Amniotic stem cell (primary cell): ENCODE measurements around the gene HMOX2.
A peak's percentile ranks its signal among the peaks of the same experiment; 100 is the strongest.

Experiments
- DNase-seq: peaks from one replicate; lab custom pipeline; 2025; lab: John Stamatoyannopoulos, UW

HMOX2 gene

DNA sequence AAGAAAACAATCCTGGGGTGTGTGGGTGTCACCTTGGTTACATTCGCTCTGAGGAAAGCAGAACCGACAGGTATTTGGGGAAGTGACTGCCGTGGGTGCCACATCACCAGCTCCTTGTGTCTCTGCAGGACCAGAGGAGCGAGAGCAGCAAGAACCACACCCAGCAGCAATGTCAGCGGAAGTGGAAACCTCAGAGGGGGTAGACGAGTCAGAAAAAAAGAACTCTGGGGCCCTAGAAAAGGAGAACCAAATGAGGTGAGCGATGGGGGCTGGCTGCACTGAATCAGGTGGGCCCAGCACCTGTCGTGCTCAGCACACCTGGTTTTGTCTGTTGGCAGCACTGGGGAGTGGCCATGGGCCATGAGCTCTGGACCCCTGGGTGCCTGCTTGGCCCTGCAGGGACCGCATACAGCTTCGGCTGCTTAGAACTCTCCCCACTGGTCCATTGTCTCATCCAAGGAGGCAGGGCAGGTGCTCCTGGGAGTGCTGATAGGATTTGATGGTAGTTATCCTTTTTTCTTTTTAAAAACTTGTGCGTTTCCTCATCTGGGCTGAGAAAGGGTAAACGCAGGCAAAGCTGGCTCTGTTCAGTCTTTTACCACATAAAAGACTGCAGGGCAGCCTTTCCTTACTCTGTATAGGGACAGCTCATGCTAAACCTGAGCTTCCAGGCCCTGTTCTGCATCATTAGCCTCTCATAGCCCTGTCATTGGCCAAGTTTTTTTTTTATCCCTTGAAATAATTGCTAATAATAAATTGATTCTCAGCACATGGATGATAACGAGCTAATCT, 29.4 kb downstream of the HMOX2 start:
- no peak for DNase-seq

- peak; percentile 50 for DNase-seq
Observed at GRCh38 chr16:4506450-4506849, 30.3 kb downstream of the HMOX2 start.

DNA sequence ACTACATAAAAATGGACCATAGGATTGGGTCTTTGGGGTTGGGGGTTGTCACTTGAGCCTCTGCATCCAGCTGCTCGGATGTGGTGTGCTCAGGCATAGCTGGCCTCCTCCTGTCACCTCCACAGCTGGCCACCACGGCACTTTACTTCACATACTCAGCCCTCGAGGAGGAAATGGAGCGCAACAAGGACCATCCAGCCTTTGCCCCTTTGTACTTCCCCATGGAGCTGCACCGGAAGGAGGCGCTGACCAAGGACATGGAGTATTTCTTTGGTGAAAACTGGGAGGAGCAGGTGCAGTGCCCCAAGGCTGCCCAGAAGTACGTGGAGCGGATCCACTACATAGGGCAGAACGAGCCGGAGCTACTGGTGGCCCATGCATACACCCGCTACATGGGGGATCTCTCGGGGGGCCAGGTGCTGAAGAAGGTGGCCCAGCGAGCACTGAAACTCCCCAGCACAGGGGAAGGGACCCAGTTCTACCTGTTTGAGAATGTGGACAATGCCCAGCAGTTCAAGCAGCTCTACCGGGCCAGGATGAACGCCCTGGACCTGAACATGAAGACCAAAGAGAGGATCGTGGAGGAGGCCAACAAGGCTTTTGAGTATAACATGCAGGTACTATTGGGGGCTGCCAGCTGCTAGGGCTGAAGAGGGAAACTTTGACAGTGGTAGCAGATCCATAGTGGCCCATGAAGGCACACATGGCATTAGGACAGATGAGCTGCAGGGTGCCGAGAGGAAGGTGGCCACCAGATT, 31.6 kb downstream of the HMOX2 start:
- DNase-seq = no peak

DNA sequence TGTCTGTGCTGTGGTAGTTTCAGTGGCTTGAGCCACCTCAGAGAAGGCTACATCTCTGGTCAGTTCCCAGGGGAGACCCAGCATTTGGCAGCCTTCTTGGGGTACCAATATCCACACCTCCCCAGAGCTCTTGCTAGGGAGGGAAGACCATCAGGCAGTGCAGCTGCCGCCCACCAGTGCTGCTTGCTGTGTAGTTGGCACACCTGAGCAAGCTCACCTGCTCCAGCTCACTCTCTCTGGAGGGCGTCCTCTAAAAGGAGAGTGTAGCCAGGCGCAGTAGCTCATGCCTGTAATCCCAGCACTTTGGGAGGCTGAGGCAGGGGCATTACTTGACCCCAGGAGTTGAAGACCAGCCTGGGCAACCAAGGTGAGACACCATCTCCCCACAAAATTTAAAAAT, 32.6 kb downstream of the HMOX2 start:
- DNase-seq = no peak

GRCh38 chr16:4509420-4509819, 33.2 kb downstream of the HMOX2 start:
- no peak for DNase-seq

DNA sequence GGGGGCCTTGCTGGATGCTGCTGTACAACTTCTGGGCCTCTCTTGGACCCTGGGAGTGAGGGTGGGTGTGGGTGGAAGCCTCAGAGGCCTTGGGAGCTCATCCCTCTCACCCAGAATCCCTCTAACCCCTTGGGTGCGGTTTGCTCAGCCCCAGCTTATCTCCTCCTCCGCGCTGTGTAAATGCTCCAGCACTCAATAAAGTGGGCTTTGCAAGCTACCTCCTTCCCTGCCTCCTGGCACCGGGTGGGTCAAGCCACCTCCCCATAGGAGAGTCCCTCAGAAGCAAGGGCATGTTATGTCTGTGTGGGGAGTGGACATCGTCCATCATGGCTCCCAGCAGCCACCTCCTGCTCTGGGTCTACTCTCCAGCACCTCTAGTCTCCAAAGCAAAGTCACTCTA, 33.9 kb downstream of the HMOX2 start:
- no peak for DNase-seq

GRCh38 chr16:4510747-4511426, 34.7 kb downstream of the HMOX2 start:
- no peak for DNase-seq

GRCh38 chr16:4511441-4512082, 35.4 kb downstream of the HMOX2 start:
- no peak for DNase-seq

DNA sequence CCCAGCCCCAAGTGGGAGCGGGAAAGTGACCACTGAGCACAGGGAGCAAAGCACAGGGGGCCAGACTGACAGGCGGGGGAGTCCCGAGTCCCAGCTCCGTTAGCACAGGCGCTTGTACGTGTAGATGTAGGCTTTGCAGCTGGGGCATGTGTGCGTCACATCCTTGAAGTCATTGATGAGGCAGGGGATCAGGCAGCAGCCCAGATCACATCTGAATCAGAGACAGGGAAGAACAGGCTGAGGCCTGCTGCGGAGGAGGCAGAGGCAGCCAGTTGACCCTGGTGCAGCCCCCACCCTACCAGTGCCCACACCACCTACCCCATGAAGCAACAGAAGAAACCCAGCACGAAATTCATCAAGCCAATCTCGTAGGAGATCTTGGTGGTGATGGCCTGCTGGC, 36.3 kb downstream of the HMOX2 start:
- DNase-seq = no peak

- no peak for DNase-seq
Observed at GRCh38 chr16:4513086-4513860, 37.1 kb downstream of the HMOX2 start.

DNA sequence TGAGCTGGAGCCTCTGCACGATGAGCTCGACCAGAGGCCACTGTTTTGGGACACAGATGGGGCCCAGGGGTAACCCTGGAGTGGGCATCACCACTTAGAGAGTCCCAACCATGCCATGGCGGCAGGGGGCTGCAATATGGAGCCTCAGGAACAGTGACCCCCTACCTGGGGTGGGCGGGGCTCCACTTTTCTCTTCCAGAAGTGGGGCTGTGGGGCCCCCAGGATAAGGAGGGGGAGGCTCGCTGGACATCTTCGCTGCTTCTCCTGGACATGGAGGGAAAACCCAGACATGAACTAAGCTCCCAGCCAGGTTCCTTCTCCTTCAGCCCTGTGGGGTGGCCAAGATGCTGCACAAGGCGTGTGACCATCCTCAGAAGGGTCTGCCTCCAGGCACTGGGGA, 37.7 kb downstream of the HMOX2 start:
- no peak for DNase-seq

DNA sequence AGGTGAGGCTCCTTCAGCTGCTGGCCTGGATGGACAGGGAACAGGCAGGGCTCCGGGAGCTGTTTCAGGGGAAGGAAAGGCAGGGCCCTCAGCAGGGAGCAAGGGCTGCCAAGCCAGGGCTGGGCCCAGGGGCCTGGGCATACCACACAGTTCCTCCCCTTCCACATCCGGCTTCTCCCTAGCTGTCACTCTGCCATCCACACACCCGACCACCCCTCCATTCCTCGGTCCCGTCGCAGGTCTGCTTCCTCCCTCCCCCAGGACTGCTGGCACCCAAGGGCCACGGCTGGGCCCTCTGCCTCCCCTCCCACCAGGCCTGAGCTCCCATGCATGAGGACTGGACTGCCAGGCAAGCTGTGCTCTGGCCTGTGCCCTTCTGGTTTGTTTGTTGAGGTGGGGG, 38.4 kb downstream of the HMOX2 start:
- no peak for DNase-seq

DNA sequence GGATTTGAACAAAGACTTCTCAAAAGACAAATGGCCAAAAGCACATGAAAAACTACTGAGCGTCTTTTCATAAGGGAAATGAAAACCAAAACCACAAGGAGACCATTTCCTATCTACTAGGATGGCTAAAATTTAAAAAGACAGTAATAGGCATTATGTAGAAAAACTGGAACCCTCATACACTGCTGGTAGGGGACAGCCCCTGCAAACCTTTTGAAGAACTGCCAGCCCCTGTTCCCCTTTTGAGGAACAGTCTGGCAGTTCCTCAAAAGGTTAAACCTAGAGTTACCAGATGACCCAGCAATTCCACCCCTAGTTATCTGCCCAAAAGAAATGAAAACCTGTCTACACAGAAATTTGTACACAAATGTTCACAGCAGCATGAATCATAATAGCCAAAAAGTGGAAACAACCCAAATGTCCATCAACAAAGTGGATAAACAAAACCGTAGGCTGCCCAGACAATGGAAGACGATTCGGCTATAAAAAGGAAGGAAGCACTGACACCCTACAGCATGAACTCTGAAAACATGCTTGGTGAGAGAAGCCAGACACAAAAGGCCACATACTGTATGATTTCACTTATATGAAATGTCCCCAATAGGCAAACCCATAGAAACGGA, 39.5 kb downstream of the HMOX2 start:
- DNase-seq = no peak

GRCh38 chr16:4517812-4518680, 41.8 kb downstream of the HMOX2 start:
- DNase-seq = no peak

- DNase-seq = no peak
Observed at GRCh38 chr16:4519274-4520058, 43.3 kb downstream of the HMOX2 start.

GRCh38 chr16:4520913-4521312, 44.7 kb downstream of the HMOX2 start:
- no peak for DNase-seq

GRCh38 chr16:4522051-4522581, 45.9 kb downstream of the HMOX2 start:
- no peak for DNase-seq

- no peak for DNase-seq
Observed at GRCh38 chr16:4523686-4524085, 47.5 kb downstream of the HMOX2 start.

DNA sequence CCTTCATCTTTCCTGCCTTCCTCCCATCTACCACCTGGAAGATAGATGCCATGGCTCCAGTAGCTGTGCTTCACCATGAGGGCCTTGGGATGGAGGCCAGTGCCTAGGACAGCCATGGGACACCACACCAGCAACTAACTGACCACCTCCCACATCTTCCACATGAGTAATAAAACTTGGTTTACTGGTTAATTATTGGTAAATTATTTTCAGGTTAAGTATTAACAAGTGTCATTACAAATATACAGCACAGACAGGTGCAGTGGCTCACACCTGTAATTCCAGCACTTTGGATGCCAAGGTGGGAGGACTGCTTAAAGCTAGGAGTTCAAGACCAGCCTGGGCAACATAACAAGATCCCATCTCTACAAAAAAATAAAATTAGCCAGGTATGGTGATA, 48.4 kb downstream of the HMOX2 start:
- no peak for DNase-seq
